CD4-positive, alpha-beta T cell treated with Interleukin-4 for 4 hours (primary cell): ENCODE results near the gene GRK4.

ENCODE experiments used
- DNase-seq: peaks from one replicate; pipeline ENCODE4 v3.0.0-alpha.2; 2020

The GRK4 gene

DNA sequence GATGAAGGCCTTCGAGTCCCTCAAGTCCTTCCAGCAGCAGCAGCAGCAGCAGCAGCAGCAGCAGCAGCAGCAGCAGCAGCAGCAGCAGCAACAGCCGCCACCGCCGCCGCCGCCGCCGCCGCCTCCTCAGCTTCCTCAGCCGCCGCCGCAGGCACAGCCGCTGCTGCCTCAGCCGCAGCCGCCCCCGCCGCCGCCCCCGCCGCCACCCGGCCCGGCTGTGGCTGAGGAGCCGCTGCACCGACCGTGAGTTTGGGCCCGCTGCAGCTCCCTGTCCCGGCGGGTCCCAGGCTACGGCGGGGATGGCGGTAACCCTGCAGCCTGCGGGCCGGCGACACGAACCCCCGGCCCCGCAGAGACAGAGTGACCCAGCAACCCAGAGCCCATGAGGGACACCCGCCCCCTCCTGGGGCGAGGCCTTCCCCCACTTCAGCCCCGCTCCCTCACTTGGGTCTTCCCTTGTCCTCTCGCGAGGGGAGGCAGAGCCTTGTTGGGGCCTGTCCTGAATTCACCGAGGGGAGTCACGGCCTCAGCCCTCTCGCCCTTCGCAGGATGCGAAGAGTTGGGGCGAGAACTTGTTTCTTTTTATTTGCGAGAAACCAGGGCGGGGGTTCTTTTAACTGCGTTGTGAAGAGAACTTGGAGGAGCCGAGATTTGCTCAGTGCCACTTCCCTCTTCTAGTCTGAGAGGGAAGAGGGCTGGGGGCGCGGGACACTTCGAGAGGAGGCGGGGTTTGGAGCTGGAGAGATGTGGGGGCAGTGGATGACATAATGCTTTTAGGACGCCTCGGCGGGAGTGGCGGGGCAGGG, 111.7 kb downstream of the GRK4 start:
- peak; percentile 14 for DNase-seq

DNA sequence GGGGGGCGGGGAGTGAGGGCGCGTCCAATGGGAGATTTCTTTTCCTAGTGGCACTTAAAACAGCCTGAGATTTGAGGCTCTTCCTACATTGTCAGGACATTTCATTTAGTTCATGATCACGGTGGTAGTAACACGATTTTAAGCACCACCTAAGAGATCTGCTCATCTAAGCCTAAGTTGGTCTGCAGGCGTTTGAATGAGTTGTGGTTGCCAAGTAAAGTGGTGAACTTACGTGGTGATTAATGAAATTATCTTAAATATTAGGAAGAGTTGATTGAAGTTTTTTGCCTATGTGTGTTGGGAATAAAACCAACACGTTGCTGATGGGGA, 112.2 kb downstream of the GRK4 start:
- DNase-seq: no peak

DNA sequence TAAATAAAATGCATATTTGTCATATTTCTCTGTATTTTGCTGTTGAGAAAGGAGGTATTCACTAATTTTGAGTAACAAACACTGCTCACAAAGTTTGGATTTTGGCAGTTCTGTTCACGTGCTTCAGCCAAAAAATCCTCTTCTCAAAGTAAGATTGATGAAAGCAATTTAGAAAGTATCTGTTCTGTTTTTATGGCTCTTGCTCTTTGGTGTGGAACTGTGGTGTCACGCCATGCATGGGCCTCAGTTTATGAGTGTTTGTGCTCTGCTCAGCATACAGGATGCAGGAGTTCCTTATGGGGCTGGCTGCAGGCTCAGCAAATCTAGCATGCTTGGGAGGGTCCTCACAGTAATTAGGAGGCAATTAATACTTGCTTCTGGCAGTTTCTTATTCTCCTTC, 114.4 kb downstream of the GRK4 start:
- DNase-seq: no peak

DNA sequence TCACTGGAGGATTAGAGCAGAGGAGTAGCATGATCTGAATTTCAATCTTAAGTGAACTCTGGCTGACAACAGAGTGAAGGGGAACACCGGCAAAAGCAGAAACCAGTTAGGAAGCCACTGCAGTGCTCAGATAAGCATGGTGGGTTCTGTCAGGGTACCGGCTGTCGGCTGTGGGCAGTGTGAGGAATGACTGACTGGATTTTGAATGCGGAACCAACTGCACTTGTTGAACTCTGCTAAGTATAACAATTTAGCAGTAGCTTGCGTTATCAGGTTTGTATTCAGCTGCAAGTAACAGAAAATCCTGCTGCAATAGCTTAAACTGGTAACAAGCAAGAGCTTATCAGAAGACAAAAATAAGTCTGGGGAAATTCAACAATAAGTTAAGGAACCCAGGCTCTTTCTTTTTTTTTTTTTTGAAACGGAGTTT, 116.3 kb downstream of the GRK4 start:
- no peak for DNase-seq

DNA sequence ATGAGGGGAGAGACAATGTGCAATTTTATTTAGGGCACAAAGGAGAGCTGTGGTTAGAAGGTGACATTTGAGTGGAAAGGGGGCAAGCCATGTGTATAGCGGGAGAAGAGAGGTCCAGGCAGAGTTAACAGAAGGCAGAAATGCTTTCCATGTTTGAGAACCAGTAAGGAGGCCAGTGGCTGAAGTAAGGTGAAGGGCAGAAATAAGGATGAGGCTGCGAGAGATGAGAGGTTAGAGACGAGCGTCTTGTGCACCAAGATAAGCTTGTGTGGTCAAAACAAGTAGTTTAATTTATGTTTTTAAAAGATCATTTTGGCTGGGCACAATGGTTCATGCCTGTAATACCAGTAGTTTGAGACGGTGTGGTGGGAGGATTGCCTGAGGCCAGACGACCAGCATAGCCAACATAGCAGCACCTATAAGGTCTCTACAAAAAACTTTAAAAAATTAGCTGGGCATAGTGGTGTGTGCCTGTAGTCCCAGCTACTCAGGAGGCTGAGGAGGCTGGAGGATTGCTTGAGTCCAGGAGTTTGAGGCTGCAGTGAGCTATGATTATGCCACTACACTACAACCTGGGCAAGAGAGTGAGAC, 119.6 kb downstream of the GRK4 start:
- no peak for DNase-seq

DNA sequence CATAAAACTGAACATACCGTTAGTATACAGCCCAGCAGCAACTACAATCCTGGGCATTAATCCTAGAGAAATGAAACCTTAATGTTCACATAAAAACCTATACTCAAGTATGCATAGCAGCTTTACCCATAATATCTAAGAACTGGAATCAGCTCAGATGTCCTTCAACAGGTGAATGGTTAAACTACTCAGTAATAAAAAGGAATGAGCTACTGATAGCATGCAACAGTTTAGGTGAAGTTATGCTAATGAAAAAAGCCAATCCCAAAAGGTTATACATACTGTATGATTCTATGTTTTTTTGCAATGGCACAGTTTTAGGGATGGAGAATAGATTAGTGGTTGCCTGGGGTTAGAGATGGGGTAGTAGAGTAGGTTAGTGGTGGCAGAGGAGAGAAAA, 120.4 kb downstream of the GRK4 start:
- no peak for DNase-seq

DNA sequence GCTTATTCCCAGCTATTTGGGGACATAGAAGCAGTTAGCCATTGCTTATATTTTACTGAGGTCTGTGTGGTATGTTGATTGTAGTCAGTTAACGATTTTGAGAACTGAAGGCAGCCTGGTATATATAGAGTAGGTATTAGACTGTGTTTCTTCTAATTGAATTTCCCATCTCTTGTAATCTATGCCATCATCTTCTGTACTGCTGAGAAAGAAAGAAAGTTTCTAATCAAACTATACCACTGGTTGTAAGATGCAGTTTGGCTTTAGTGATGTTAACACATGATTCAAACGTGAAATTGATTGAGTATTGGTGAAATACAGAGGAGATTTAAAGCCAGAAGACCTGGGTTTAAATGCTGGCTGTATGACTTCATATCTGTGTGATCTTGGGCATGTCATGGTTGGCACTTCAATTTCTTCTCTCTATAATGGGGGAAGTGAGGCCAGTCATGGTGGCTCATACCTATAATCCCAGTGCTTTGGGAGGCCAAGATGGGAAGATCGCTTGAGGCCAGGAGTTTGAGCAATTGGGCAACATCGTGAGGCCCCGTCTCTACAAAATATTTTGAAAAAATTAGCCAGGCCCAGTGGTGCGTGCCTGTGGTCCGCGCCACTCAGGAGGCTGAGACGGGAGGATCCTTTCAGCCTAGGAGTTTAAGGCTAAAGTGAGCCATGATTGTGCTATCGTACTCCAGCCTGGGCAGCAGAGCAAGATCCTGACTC, 122.7 kb downstream of the GRK4 start:
- DNase-seq: no peak

DNA sequence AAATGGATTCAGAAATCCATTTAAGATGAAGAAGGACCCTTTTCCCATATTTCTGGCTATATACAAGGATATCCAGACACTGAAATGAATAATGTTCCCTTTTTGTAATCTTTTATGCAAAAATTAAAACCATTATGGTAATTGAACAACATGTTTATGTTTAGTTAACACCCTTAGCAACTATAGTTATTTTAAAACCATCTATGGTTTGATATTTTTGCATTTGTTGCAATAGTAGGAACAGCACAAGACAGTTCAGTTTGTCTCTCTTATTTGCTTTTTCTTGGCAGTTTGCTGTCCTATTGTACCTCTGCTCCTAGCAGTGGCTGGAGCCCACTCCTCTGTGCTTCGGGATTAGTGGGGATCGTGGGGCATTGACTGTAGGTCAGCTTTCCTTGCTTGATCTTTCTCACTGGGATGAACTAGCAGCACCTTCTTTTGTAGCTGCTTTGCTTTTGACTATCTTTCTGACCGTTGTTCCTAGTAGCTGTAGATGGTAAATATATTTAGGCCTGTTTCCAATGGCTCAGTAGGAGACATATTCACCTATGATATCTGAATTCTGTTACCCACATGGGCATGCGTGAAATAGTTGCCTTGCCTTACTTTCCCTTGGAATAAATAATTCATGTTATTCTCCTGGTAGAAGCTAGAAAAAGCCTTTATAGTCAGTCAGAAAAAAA, 123.9 kb downstream of the GRK4 start:
- no peak for DNase-seq
